Erythroblast (primary cell): ENCODE data around the gene LALBA.

Source experiments
- GATA1 ChIP-seq: IDR thresholded peaks from 2 replicates; pipeline ENCODE4 v1.6.1; 2011; ENCODE audit warnings: low read depth, mild to moderate bottlenecking, control low read depth, low read length, moderate library complexity
- POLR2A ChIP-seq: IDR thresholded peaks from 2 replicates; pipeline ENCODE4 v1.6.1; 2011; ENCODE audit warnings: mild to moderate bottlenecking, low read length

DNA sequence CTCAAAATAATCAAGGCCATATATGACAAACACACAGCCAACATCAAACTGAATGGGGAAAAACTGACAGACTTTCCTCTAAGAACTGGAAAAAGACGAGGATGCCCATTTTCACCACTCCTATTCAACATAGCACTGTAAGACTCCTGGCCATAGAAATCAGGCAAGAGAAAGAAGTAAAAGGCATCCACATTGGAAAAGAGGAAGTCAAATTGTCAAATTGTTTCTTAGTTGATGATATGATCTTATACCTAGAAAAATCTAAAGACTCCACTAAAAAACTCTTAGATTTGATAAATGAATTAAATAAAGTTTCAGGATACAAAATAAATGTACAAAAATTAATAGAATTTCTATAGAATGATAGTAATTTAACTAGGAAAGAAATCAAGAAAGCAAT lies 33.2 kb downstream of the LALBA start:
- TF ChIP-seq POLR2A (no peak), GATA1 (no peak)
